A673 (cell line): ENCODE data around the gene HELT.

Experiments used
- EZH2 ChIP-seq: fragments of 200-600 bp; sonication (generic); IDR thresholded peaks from 2 replicates; pipeline ENCODE4 v1.6.1; 2017; ENCODE audit warnings: borderline replicate concordance, low read depth, mild to moderate bottlenecking, mixed read lengths, antibody characterized with exemption, low read length; ENCODE audit not compliant: poor library complexity, severe bottlenecking
- TF ChIP-seq, protein P1 (sequence below): fragments of 300-800, 200-600 bp; sonication (generic); conservative IDR thresholded peaks from 2 replicates; pipeline ENCODE4 v1.5.1; 2017; ENCODE audit warnings: low read depth, mild to moderate bottlenecking, antibody characterized with exemption, low read length, moderate library complexity, mixed read lengths

DNA sequence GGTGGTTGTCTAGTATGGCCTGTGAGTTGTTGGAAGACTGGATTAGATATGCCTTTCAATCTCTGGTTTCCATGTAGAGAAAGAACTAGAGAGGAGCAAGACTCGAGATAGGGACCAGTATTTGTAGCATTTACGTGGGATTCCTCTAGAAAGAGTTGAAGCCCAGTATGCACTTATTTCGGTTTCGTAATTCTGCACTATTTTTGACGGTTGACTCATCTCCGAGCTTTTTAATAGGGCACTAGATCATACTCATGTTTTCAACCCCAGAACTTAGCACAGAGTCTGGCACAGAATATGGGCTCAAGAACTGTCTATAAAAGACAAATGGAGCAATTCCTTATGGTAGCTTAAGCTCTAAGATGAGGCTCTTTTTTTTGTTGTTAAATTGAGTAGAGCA lies 15.7 kb downstream of the HELT start:
- TF ChIP-seq, protein P1, sequence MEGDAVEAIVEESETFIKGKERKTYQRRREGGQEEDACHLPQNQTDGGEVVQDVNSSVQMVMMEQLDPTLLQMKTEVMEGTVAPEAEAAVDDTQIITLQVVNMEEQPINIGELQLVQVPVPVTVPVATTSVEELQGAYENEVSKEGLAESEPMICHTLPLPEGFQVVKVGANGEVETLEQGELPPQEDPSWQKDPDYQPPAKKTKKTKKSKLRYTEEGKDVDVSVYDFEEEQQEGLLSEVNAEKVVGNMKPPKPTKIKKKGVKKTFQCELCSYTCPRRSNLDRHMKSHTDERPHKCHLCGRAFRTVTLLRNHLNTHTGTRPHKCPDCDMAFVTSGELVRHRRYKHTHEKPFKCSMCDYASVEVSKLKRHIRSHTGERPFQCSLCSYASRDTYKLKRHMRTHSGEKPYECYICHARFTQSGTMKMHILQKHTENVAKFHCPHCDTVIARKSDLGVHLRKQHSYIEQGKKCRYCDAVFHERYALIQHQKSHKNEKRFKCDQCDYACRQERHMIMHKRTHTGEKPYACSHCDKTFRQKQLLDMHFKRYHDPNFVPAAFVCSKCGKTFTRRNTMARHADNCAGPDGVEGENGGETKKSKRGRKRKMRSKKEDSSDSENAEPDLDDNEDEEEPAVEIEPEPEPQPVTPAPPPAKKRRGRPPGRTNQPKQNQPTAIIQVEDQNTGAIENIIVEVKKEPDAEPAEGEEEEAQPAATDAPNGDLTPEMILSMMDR: no peak
- no peak for TF ChIP-seq EZH2
